Stimulated activated CD8-positive, alpha-beta memory T cell treated with anti-CD3 and anti-CD28 coated beads, Interleukin-4, amount 100 ng/mL, for 24 hours (primary cell): ENCODE data around the gene FARP1.

Source experiments
- DNase-seq: peaks from one replicate; pipeline ENCODE4 v3.0.0-alpha.2; 2020; ENCODE audit warnings: low read depth

Gene FARP1

DNA sequence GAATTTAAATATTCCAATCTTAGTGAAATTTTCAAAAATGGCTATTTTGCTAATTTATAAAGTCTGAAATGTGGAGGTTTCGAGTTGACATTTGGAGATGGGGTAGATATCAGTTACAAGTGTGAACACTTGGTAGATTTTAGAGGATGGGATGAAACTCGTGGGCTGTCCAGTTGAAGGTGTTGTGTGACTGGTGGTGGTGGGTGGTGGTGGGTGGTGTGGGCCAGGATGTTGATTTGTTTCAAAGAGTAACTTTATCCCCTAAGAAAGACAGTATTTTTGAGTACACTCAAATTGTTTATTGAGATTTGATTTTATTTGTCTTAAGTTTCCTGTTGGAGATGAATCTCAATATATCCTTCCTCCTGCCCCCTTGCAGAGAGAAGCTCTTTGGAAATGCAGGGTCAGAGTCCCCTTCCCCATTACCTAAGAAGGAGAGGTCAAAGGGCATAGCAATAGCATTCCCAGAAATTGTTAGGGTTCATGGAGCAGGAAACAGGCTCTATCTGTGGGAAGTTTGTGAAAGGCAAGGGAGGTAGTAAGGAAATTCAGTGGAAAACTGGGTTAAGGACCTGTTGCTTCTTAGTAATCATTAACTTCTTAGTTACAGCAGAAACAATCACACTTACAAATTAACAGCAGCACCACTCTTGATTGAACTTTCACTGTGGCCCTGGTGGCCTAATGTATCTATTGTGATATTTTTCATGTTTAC, 167.7 kb downstream of the FARP1 start:
- DNase-seq, result no peak

DNA sequence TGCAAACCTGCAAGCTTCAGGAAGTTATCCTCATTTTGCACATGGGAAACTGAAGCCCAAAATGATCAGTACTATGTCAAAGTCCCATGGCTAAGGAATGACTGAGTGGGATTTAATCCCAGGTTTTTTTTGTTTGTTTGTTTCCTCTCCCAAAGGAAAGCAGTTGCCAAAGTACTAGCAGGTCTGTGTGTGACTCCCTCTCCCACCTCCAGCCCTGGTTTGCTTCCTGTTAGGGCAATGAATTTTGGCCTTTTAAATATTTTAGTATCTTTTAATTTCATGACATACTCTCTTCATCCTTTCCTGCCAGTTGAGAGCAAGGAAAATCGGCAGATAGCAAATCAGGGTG, 168.3 kb downstream of the FARP1 start:
- DNase-seq, result no peak

DNA sequence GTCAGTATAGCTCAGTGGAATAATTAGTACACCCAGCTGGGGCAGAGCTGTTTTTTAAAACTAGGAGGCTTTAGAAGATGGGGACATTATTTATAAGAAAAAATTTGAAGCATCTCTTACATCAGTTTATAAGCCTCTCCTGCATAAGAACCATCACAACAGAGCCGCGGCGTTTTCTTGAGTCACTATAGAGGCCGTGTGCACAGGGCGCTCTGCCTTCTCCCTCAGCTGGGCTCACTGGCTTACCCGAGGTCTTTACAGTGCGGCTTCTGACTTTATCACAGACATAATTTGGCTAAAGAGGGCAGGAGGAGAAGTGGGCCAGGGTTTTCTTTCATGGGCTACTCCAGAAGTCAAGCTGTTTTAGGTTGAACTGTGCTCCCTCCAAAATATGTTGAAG, 169.7 kb downstream of the FARP1 start:
- DNase-seq, result no peak

DNA sequence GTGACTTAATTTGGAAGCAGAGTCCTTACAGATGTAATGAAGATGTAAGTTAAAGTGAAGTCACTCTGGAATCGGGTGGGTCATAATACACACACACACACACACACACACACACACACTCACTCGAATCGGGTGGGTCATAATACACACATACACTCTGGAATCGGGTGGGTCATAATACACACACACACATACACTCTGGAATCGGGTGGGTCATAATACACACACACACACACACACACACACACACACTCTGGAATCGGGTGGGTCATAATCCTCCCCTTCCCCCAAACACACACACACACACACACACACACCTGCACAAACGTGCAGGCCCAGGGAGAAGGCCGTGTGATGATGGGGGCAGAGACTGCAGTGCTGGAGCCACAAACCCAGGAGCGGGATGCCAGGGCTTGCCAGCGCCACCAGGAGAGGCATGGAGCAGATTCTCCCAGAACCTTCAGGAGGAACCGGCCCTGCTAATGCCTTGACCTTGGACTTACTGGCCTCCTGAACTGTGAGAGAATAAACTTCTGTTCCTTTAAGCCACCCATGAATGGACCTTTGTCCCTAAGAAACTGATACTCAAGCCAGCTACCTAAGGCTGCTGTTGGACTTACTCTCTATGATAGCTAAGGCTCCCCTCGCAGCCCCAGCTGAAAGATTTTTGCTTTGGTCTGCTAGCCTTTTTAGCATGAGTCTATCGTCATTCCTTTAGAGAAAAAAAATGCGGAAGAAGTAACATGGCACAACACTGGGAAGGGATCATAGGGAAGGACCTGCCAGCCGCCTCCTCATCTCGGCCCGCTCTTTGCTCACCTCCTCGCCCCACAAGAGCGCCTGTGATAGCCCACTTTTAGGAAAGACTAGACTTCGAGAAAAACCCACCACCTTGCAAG, 170.4 kb downstream of the FARP1 start:
- DNase-seq, result no peak

DNA sequence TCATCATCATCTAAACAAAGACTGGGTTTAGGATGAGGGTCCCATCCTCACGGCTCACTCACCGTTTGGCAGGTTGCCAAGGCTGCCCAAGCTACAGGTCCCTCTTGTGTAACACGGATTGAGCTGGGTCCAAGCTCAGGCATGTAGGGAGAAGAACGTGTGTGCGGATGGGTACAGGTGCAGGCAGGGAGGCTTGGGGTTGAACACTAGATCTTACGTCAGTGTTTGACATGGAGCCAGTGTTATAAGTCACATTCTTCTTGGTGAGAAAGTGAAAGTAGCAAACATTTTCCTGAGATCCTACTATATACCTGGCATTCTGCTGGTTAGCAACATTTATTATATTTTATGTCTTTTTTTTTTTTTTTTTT, 171.0 kb downstream of the FARP1 start:
- DNase-seq, result no peak

DNA sequence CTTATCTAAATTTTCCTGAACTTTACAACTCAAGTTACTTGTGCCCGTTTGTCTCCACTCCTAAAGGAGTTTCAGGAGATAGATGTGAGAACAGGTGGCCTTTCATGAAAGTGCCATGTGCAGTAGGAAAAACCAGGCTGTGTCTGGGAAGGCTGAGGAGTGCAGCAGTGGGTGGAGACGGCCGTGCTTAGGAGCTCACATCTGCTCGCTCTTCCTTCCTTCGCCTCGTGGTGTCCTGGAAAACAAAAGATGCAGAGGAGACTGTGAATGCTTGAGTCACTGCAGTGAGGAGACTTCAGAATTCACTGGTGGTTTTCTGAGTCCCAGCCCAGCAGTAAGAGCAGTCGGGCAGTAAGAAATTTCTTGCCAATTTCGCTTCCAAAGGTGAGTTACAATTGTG, 172.6 kb downstream of the FARP1 start:
- DNase-seq, result no peak

DNA sequence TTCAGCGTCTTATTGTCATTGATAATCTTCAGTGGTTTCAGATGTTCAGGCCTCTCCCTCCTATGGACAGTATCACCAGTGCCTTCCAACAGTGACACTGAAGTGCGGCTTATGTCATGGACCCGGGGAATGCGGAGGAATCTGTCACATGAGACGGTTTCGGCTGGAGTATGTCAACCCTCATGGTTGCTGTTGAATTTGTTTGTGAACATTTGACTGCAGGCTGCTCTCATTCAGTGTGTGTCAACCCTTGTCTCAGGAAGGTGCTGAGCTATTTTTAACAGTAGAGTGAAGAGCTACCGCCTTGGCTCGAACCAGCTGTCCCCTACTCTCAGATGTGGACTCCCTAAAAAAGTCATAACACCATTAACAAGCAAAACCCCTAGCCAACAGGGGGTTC, 173.0 kb downstream of the FARP1 start:
- no peak for DNase-seq

DNA sequence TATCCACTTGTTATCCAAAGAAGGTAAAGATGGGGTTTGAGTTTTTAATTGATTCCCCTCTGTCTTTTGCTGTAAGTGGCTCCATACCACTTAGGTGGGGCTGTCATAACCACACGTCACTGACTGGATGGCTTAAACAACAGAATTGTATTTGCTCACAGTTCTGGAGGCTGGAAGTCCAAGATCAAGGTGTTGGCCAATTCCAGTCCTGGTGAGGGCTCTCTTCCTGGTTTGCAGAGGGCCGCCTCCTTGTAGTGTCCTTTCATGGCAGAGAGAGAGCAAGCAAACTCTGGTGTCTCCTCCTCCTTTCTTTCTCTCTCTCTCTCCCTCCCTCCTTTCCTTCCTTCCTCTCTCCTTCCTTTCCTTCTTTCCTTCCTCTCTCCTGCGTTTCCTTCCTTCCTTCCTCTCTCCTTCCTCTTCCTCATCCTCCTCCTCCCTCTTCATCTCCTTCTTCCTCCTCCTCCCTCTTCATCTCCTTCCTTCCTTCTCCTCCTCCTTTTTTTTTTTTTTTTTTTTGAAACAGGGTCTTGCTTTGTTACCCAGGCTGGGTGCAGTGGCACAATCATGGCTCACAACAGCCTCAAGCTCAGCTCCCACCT, 174.8 kb downstream of the FARP1 start:
- no peak for DNase-seq

DNA sequence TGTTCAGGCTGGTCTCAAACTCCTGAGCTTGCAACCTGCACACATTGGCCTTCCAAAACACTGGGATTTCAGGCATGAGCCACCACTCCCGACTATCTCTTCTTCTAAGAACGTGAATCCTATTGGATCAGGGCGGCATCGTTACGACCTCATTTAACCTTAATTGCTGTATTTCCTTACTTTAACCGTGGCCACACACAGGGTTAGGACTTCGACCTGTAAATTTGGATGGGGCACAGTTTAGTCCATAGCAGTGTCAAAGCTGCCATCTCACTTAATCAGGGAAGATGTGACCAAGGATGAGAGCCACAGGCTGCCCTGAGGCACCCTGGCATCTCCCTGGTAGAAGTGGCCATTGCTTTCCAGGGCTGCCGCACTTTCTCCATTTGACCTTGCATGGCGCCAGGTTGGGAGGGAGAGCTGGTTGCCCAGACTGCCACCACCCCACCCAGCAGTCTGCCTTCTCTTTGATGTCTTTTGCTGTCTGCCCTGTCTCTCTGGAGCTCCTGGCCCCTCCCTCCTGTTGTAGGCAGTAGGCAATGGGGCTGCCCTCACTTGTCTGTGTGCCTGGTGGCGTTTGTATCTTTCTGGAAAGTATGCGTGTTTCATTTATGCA, 175.5 kb downstream of the FARP1 start:
- no peak for DNase-seq

DNA sequence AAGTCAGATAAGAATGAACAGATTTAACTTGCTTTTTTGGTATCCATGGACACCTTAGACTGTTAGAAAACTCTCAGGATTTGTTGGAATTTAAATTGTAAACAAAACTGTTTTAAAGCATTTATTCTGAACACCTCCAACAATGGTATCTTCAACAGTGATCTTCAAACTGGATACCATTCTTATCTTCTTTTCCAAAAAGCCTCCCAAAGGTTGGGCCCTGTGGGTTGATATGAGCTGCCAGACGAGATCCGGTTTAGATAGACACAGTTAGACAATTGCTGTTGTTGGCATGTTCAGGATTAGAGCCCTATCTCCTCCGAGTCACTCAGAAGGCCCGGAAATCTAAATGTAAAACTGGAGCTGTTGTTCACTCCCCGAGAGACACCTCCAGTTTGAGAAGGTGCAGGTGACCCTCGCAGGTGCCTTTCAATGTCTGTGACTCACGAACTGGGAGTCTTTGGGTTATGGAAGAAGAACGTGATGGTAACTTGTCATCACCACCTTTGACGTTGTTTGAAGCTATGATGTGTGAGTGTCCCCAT, 177.7 kb downstream of the FARP1 start:
- no peak for DNase-seq

DNA sequence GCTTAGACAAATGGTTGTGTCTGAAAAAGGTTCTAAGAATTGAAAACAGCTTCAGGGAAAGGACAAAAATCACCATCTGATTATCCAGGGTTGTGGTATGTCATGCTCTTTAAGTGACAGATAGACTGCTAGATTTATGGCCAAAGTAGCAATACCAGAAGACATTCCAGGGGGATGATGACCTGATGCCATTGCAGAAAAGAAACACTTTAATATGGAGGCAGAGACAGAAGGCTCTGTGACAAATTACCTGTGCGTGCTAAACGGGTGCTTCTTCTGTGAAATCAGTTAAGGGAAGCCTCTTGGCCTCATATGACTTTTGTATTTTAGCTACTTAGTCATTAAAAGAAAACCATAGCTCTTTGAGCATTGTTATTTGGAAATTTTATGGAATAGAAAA, 178.5 kb downstream of the FARP1 start:
- DNase-seq, result no peak

DNA sequence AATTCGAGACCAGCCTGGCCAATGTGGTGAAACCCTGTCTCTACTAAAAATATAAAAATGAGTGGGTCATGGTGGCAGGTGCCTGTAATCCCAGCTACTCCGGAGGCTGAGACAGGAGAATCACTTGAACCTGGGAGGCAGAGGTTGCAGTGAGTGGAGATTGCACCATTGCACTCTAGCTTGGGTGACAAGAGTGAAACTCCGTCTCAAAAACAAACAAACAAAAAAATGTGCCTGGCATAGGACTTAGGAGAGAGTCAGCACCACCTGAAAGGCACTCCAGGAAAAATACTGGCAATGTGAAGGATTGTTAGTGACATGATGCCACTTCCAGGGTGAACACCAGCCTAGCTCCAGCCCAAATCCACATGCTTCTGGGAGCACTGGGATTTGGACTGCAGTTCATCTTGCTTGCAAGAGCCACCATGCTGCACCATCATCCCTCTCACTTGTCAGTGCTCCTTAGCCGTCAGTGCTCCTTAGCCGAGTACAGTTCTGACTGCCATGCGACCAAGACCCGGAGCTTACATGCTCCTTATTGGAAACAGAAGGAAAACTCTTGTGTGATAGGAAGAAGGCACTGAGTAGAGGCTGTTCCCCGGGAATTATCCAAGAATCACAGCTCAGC, 179.3 kb downstream of the FARP1 start:
- no peak for DNase-seq

DNA sequence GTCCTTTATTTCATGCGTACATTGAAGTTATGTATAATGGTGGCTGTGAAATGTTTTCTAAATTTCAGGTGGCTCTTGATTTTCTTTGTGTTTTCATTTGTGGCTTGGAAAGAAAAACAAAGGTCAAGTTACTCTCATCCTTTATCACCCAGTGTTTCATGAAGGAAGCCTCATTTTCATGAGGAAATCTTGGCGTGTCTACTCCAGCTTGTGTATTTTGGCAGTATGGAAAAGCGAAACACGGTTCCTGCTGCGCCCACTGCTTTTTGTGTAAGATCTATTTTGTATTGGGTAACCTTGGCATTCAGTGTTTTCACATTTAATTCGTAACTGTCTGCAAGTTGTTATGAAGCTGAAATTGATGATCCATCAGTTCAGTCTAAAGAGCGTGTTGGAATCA, 181.2 kb downstream of the FARP1 start:
- no peak for DNase-seq

DNA sequence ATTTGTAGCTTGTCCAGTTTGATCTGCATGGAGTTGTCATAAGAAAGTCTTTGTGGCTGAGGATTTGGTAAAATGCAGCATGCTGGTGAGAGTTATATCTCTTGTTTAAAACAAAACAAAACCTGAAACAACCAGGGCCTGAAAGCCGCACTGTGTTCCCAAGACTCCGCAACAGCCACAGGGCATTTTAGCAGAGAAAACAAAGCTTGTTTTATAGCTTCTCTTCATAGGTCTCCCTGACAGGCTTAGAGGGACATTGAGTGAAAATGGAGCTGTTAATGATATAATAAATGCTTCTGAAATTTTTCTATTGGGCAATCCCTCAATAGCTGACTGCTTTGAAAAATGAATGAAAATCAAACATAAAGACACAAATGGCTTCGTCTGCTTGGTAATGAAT, 182.8 kb downstream of the FARP1 start:
- no peak for DNase-seq

DNA sequence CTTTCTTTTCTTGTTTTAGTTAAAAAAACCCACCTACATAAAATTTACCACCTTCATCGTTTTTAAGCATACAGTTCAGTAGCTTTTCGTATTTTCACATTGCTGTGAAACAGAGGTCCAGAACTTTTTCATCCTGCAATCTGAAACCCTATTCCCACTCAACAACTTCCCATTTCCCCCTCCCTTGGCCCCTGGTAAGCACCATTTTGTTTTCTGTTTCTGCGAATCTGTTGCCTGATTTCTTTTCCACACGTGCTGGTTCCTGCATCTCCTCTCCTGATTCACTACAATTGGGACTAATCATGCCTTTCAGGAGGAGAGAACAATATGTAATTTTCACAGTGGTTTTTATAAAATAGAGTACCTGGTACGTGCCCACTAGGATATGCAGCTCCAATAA, 183.4 kb downstream of the FARP1 start:
- DNase-seq, result no peak

DNA sequence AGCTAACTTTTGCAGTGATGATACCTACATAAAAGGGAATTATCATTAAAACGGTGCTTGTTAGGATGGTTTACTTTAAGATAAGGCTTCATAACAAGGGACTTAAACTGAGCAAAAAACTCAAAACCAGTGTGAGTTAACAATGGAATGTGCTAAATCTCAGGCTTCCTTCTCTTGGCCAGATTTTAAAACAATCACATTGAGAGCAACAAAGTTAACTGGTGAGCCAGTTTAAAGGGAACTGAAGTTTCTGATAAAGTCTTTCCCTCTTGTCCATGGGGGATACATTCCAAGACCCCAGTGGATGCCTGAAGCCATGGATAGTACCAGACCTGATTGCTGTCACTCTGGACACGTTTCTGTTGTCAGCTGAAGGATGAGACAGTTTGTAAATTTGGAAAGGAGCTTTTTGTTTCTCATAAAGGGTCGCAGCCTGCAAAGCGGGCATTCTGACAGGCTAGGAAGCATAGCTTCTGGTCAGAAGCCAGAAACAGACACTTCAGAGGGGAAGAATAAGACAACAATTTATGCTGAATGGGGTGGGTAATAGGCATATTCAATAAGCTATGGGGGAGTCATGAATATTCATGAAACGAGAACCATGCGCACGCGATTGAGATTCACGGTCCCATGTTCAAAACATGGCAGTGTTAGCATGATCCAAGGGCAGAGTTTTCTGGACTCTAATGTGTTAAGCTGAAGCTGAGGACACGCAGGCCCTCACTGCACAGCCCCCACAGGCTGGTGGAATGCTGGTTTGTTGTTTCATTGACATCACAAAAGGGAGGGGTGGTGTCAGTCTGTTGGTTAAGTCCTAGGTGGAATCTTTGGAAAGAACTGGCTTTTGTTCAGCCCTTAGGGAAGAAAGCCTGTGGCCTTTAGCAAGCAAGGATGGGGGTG, 184.7 kb downstream of the FARP1 start:
- DNase-seq, result no peak

DNA sequence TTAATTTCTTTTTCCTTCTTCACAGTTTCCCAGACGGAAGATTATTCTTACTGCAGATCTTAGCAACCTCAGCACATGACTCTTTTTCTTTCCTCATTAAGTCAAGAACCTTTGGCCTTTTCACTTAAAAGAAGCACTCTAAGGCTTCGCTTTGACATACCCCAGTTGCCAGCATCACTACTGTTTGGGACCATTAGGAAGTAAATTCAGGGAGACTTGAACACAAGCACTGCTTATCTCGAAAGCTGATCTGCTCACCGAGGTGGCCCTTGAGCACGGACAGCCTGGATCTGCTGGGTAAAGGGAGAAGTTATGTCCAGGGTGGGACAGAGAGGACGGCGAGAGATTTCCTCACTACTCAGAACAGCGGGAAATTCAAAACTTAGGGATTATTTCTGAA, 185.6 kb downstream of the FARP1 start:
- DNase-seq, result no peak

DNA sequence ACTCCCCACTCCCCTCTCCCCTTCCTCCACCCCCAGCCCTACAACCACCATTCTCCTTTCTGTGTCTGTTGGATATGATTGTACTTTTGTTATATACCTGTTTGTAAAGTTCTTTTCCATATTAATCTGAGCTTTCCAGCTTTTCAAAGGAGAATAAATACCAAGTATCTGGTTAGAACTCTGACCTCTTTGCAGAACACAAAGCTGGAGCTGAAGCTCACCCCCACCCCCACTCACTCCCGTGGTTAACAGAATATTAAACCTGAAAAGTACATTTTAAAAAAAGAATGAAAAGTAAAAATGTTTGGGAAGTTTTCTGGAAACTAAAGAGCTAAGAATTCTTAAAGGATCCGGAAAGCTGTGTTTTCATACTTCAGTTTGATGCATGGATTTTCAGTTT, 189.3 kb downstream of the FARP1 start:
- DNase-seq, result no peak

DNA sequence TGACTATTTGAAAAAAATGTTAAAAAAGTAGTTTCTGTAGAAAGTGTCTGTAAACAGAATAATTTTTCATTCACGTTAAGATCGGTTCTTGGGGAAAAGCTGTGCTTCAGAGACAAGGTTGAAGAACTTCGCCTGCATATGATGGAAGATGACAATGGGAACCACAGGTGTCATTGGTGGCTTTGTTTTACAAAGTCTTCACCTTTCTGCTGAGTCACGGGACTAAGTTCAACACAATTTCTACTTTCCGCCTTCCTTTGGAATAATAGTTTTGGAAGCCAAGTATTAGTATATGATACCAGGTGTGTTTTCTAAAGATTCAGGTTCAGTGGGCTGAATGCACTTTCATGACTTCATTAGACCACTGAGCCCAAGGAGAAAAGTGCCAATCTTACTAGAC, 189.8 kb downstream of the FARP1 start:
- no peak for DNase-seq

DNA sequence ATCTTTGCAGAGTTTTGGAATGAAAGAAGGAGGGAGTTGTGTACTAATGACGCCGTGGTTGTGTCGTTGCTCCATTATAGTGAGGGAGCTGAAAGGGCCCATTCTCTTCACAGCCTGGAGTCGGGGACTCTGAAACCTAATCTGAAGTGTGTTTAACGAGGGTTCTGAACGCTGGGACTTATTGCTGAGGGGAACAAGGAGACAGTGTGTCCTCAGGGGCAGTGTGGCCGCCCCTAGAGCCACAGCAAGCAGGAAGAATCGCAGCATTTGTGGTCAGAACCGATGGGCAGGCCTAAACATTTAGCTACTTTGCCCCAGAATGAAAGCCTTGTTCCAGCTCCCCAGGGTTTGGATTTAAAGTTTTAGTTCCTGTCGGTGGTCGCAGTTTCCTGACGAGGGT, 190.6 kb downstream of the FARP1 start:
- DNase-seq, result no peak

DNA sequence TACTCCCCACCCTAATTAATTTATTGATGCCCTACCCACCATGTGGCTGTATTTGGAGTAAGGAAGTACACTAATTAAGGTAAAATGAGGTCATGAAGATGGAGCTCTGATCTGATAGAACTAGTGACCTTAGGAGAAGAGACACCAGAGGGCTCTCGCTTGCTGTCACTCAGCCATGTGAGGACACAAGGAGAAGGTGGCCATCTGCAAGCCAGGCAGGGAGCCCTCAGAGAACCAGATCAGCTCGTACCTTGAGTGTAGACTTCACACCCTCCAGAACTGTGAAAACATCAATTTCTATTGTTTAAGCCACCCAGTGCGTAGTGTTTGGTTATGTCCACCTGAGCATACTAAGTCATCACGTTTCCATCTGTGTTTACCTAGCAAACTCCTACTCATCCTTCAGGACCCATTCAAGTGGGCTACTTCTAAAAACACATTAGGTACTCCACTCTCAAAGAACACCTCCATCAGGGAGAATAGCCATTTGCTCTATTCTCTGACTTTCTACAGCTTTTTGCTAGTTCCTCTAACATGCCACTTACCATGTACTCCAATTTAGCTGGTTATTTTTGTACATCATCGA, 191.8 kb downstream of the FARP1 start:
- DNase-seq, result no peak
